K562 treated with DMSO at 1 percent for 24 hours (cell line): ENCODE results near the gene ERCC2. TPM values are rescaled to one million over a fixed set of nuclear protein-coding genes. Genes with fewer than 3 reads are reported as not detected.

Experiments used
- total RNA-seq: library from RNA; unstranded; fragments of 300-600 nt; gene quantifications from 2 replicates; pipeline ENCODE4 v1.2.3, GENCODE V29; 2022; ENCODE audit warnings: low read depth; ENCODE audit not compliant: insufficient read depth

ERCC2 gene
- total RNA-seq: 50.8 and 56.5 TPM in 2 replicates

DNA sequence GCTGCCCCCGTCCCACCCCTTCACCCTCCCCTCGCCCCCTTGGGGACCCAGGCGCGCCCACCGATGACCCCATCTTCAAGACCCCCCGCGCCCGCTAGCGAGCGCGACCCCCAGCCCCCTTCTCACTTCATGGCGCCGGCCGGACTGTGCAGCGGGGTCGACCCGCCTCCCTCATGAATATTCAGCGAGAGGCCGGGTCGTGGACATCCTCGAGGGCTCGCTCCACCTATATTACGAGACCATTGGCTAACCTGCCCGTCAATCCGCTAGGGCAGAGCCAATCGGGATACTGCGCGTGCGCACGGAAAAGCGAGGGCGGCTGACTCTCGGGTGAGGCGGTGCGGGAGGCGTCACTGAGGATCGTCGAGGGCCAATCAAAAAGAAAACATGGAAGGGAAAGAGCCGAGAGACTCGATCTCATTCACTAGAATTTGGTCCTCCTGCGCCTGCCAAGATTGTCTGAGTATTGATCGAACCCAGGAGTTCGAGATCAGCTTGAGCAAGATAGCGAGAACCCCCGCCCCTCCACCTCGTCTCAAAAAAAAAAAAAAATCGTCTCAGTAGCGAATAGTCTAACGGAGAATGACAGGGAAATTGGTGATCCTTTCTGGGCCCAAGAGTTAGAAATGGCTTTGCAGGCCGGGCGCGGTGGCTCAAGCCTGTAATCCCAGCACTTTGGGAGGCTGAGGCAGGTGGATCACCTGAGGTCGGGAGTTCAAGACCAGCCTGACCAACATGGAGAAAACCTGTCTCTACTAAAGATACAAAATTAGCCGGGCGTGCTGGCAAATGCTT, at the start of gene ERCC2:
Gene ERCC2, minus strand, starts transcription at position 164 of the 795 bp plus-strand sequence. Its CDS starts 33 bp downstream, at position 131.

DNA sequence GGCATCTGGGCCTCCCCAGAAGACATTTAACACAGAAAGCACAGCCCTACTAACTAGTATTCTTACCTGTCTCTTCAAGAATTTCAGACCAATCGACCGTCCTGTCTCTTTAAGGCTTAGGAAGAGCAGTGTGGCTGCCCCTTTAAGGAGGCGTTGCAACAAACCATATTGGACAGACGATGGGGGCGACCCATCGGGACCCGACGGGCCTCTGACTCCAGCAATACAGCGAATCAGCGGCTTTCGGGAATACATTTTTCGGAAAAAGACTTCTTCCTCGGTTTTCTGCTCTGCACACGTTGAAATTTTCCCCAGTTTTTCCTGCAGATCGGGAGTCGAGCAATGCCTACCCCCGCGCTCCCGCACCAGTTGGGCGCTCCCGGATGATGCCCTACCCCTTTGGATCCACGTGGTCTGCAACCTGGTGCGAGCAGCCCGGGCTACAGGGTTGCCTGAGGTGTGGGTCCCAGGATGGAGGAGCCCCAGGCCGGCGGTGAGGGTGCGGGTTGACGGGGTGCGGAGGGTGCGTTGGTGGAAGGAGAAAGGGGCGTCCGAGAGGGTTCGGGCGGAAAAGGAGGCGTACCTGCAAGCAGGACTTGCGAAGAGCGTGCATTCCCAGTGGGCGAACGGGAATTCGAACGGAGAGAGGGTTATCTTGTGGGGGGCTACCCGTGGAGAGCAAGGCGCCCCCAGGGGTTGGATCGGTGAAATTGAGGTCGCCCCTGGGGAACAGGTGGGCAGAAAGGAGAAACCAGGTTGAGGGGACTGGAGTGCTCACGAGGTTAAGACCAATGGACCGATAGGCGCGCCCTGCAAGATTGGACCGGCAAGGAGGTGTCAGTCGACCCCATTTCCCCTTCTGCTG, 36.1 kb upstream of the ERCC2 start, which contains the start of gene POLR1G:
Gene POLR1G, plus strand, starts transcription at position 419 of the 865 bp plus-strand sequence. Its CDS starts 53 bp downstream, at position 472.

DNA sequence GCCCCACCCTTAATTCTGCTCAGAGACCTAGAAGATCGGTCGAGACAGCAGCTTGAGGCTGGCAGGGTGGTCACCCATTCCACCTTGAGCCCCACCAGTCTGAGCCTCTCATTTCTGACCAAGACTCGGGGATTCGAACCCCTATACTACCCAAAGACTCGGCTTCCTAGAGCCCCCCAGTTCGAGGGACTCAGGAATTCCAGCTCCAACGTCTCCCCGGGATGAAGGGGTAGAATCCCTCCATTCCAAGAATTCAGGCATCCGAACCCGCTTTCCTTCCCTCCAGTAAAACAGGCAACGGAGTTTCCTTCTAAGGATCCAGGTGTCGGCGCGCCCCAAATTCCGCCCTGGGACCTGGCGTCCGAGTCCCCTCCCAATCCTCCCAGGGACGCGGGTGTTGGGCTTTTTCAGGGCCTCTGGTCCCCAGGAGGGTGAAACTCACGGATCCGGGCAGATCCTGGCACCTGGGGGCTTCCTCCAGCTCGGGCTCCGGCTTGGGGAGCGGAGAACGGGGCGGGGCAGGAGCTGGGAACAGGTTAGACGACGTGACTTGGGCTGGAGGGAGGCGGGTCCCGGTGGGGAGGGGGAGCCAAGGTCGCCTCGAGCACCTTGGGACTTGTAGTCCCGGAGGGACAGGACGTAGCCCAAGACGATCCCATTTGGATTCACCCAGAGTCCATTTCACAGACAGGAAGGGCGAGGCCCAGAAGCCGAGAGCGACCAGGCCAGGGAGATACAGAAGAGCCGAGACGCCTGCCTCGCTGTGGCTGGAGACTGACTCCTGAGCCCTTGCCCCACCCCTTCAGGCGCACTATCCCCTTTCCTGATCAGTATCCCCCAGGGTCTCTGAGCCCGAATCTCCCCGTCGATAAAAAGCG, 34.4 kb upstream of the ERCC2 start, which contains the start of gene PPP1R13L:
Gene PPP1R13L, minus strand, starts transcription at position 513 of the 878 bp plus-strand sequence. CDS start 6,751 bp downstream, outside the sequence.

GRCh38 chr19:45340232-45340898, 30.0 kb downstream of the ERCC2 start, which contains the start of gene KLC3:
KLC3 (plus strand) TSS chr19:45340750; CDS start chr19:45345542, 4,792 bp downstream.

GRCh38 chr19:45322744-45323281, 47.6 kb downstream of the ERCC2 start, which contains the start of gene CKM:
CKM (minus strand) TSS chr19:45322875; CDS start chr19:45319713, 3,162 bp downstream.

Other genes with a start within 250 kb of the ERCC2 start
- gene NKPD1, start 209.6 kb downstream of the ERCC2 start, total RNA-seq: 0.63 TPM in 1 of 2 replicates, not detected in the other
- 106 and 116 TPM in 2 replicates for gene TRAPPC6A, start 192.3 kb downstream of the ERCC2 start, total RNA-seq
- 30.7 and 40.1 TPM in 2 replicates for gene BLOC1S3, start 191.8 kb downstream of the ERCC2 start, total RNA-seq
- gene EXOC3L2, start 125.2 kb downstream of the ERCC2 start, total RNA-seq: 25.2 and 29.4 TPM in 2 replicates
- gene MARK4, start 119.3 kb downstream of the ERCC2 start, total RNA-seq: 31.3 and 33.5 TPM in 2 replicates
- gene CKM, start 47.7 kb downstream of the ERCC2 start, total RNA-seq: 0.16 and 0.41 TPM in 2 replicates
- 7.7 and 9.3 TPM in 2 replicates for gene KLC3, start 29.8 kb downstream of the ERCC2 start, total RNA-seq
- gene PPP1R13L, start 34.5 kb upstream of the ERCC2 start, total RNA-seq: 26.1 and 29.9 TPM in 2 replicates
- 3.0 and 4.9 TPM in 2 replicates for gene POLR1G, start 36.1 kb upstream of the ERCC2 start, total RNA-seq
- 73.8 and 79.3 TPM in 2 replicates for gene ERCC1, start 53.3 kb upstream of the ERCC2 start, total RNA-seq
- 1.3 and 1.4 TPM in 2 replicates for gene FOSB, start 97.4 kb upstream of the ERCC2 start, total RNA-seq
- 99.4 and 105 TPM in 2 replicates for gene RTN2, start 126.5 kb upstream of the ERCC2 start, total RNA-seq
- 12.0 and 14.6 TPM in 2 replicates for gene PPM1N, start 127.9 kb upstream of the ERCC2 start, total RNA-seq
- 152 and 158 TPM in 2 replicates for gene VASP, start 136.9 kb upstream of the ERCC2 start, total RNA-seq
- 13.6 and 13.7 TPM in 2 replicates for gene OPA3, start 214.2 kb upstream of the ERCC2 start, total RNA-seq
- gene GPR4, start 231.6 kb upstream of the ERCC2 start, total RNA-seq: 0.08 TPM in 1 of 2 replicates, not detected in the other